ENCODE results near the gene HDAC4. TPM values are rescaled to one million over a fixed set of nuclear protein-coding genes. Genes with fewer than 3 reads are reported as not detected.
A peak's percentile ranks its signal among the peaks of the same experiment; 100 is the strongest.

HDAC4 gene
- total RNA-seq, 1 experiment from 2014 or later: 47.6 TPM

DNA sequence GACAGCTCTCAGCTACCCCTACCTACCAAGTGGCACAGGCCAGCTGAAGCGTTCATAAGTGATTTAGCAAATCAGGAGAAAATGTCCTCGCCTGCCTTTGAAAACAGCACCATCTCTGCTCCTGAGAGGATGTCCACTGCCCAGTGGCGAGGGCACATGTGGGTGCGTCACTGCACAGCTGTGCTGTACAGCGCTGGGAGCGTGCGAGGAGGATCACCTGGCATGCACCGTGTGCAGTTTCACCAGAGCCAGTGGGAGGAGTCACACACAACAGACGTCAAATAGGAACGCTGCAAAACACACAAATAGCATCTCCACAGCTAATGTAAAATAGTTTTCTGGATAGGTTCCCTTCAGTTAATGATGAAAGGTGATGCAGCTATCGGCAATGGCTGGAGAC is 154.1 kb downstream of the HDAC4 start:
- H2AFZ ChIP-seq (ENCODE audit: low read depth, low read length, poor library complexity, severe bottlenecking): no peak overlapping the region
- peak overlapping the region; percentile 80 for H3K9ac ChIP-seq (ENCODE audit: low read length)
- H3K4me3 ChIP-seq (replicated peaks in 1 of 2; ENCODE audit: low read depth in 1 of 2, low read length in 2 of 2): peak overlapping the region; percentile 37 to 41
- peak overlapping the region; percentile 80 for H3K4me2 ChIP-seq (ENCODE audit: low read length)
- peak; percentile 61 for ATAC-seq
- peak overlapping the region; percentile 95 for H3K27ac ChIP-seq (ENCODE audit: low read depth, low read length)
- ChIA-PET CTCF (interaction anchor here (1.4 kb wide), 1 partner anchor 21 kb away, joined by 3 read pairs; no protein-coding TSS in a partner anchor), POLR2A (interaction anchor here (2.7 kb wide), 1 partner anchor 21 kb away, joined by 12 read pairs; no protein-coding TSS in a partner anchor), RAD21 (ENCODE audit: low non-redundant PET in 1 of 2, low total read pairs in 2 of 2, uncharacterized antibody in 2 of 2, unreplicated experiment in 2 of 2) (interaction anchor here (0.6 to 1.4 kb wide), 3 partner anchors 28 to 104 kb away, joined by 3 to 5 read pairs (median 5); no protein-coding TSS in a partner anchor)
- no peaks in the 10 kb centered on the region for H3K27me3 ChIP-seq (ENCODE audit: insufficient read depth, low read length)
- no peaks in the 10 kb centered on the region for H3K9me2 ChIP-seq (ENCODE audit: insufficient read depth)
- H3K36me3 ChIP-seq (ENCODE audit: control insufficient read depth in 1 of 2, insufficient read depth in 2 of 2, low read length in 2 of 2): no peaks in the 10 kb centered on the region
- intact Hi-C loops (cut with micrococcal nuclease): loop anchor here (1.0 to 5.0 kb wide), 2 partner anchors 22 to 156 kb away; partner anchors contain the start of gene HDAC4
- peaks cover 61 to 94% of the 10 kb centered on the region in 2 experiments for H3K4me1 ChIP-seq (ENCODE audit: control insufficient read depth in 1 of 2, insufficient read depth in 2 of 2, low read length in 2 of 2)
- H3K79me2 ChIP-seq (ENCODE audit: insufficient read depth, low read length): peaks cover 44% of the 10 kb centered on the region
- no TSS peak for BruUV-seq (replicated peaks)
- no peaks in the 10 kb centered on the region for H3K9me3 ChIP-seq (ENCODE audit: control insufficient read depth in 1 of 2, insufficient read depth in 1 of 2, low read depth in 1 of 2, low read length in 2 of 2)
- TF ChIP-seq EGR1 (IDR thresholded peaks at IDR 0.05; ENCODE audit: low read depth): no peak
- TF ChIP-seq ATF3 (IDR thresholded peaks at IDR 0.05): no peak
- TF ChIP-seq RAD21 (IDR thresholded peaks at IDR 0.05; ENCODE audit: low read depth): no peak
- TF ChIP-seq POLR2A (IDR thresholded peaks at IDR 0.05; ENCODE audit: borderline replicate concordance, extremely low read depth, insufficient read depth, insufficient read length): no peak
- TF ChIP-seq ZFX (IDR thresholded peaks at IDR 0.05): no peak
- no peak for TF ChIP-seq SIN3A (IDR thresholded peaks at IDR 0.05; ENCODE audit: low read depth)
- no peak for TF ChIP-seq ZNF274 (IDR thresholded peaks at IDR 0.05; ENCODE audit: low read depth, low read length)
- no peak for TF ChIP-seq ELF1 (IDR thresholded peaks at IDR 0.05; ENCODE audit: borderline replicate concordance, low read depth)
- TF ChIP-seq YY1 (IDR thresholded peaks at IDR 0.05; ENCODE audit: extremely low read depth, insufficient replicate concordance, low read depth, low read length): no peak
- TF ChIP-seq MAX (IDR thresholded peaks at IDR 0.05): no peak
- TF ChIP-seq POLR2AphosphoS5 (IDR thresholded peaks at IDR 0.05; ENCODE audit: low read depth, low read length): no peak; the same call in none of the 2 replicates
- TF ChIP-seq CTCF (IDR thresholded peaks at IDR 0.05 in 2 of 3, conservative IDR thresholded peaks at IDR 0.05 in 1 of 3; ENCODE audit: borderline replicate concordance in 1 of 3, insufficient read depth in 1 of 3, low read depth in 2 of 3, low read length in 2 of 3): no peak
- TF ChIP-seq SP1 (IDR thresholded peaks at IDR 0.05; ENCODE audit: low read depth): no peak
- TF ChIP-seq, protein P1, sequence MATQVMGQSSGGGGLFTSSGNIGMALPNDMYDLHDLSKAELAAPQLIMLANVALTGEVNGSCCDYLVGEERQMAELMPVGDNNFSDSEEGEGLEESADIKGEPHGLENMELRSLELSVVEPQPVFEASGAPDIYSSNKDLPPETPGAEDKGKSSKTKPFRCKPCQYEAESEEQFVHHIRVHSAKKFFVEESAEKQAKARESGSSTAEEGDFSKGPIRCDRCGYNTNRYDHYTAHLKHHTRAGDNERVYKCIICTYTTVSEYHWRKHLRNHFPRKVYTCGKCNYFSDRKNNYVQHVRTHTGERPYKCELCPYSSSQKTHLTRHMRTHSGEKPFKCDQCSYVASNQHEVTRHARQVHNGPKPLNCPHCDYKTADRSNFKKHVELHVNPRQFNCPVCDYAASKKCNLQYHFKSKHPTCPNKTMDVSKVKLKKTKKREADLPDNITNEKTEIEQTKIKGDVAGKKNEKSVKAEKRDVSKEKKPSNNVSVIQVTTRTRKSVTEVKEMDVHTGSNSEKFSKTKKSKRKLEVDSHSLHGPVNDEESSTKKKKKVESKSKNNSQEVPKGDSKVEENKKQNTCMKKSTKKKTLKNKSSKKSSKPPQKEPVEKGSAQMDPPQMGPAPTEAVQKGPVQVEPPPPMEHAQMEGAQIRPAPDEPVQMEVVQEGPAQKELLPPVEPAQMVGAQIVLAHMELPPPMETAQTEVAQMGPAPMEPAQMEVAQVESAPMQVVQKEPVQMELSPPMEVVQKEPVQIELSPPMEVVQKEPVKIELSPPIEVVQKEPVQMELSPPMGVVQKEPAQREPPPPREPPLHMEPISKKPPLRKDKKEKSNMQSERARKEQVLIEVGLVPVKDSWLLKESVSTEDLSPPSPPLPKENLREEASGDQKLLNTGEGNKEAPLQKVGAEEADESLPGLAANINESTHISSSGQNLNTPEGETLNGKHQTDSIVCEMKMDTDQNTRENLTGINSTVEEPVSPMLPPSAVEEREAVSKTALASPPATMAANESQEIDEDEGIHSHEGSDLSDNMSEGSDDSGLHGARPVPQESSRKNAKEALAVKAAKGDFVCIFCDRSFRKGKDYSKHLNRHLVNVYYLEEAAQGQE (IDR thresholded peaks at IDR 0.05; ENCODE audit: low read depth): no peak
- no peak for TF ChIP-seq SRF (IDR thresholded peaks at IDR 0.05; ENCODE audit: low read depth)
- no peak for TF ChIP-seq JUND (IDR thresholded peaks at IDR 0.05)
- no peak for TF ChIP-seq CBX3 (IDR thresholded peaks at IDR 0.05; ENCODE audit: low read depth)
- H4K20me1 ChIP-seq (ENCODE audit: insufficient read depth): no peaks in the 10 kb centered on the region
- DNase-seq (ENCODE audit: low read depth, low spot score): peak; percentile 62
